GM19324 (cell line): ENCODE measurements around the gene CMTM8.
"Not testable (repeated sequence)": the region's sequence is repeated elsewhere in the genome, so short reads cannot be mapped to it uniquely, and the experiment has no call there.

Source experiments
- ATAC-seq: cut with Tn5 transposase; IDR thresholded peaks from one replicate; pipeline ENCODE4 v1.9.1; 2021; ENCODE audit warnings: mild to moderate bottlenecking, moderate library complexity; ENCODE audit not compliant: unreplicated experiment, low FRiP score

CMTM8 gene

GRCh38 chr3:32226875-32227500 is 11.5 kb upstream of the CMTM8 start:
- ATAC-seq, result no peak

DNA sequence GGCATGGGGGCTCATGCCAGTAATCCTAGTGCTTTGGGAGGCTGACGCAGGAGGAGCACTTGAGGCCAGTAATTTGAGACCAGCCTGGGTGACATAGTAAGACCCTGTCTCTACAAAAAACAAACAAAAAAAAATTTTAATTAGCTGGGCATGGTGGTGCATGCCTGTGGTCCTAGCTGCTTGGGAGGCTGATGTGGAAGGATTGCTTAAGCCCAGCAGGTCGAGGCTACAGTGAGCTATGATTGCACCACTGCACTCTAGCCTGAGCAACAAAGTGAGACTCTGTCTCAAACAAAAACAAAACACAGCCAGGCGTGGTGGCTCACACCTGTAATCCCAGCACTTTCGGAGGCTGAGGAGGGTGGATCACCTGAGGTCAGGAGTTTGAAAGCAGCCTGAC is 9.7 kb upstream of the CMTM8 start:
- not testable (repeated sequence) for ATAC-seq

- ATAC-seq, result no peak
Observed at GRCh38 chr3:32229565-32229964, 8.9 kb upstream of the CMTM8 start.

DNA sequence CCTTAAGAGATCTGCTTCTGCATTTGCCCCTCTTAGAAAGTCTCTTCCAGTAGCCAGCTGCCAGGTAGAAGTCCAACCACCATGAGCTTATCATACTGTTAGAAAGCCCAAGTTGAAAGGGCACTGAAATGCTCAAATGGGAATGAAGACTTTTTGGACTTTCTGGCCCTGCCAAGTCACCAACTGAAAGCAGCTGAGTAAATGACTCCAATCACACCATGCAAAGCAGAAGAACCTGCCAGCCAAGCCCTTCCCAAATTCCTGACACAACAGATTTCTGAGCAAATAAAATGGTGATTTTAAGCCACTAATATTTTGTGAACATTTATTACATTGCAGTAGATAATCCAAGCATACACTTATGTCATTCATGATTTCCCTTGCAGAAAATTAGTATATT is 2.1 kb upstream of the CMTM8 start:
- no peak for ATAC-seq

DNA sequence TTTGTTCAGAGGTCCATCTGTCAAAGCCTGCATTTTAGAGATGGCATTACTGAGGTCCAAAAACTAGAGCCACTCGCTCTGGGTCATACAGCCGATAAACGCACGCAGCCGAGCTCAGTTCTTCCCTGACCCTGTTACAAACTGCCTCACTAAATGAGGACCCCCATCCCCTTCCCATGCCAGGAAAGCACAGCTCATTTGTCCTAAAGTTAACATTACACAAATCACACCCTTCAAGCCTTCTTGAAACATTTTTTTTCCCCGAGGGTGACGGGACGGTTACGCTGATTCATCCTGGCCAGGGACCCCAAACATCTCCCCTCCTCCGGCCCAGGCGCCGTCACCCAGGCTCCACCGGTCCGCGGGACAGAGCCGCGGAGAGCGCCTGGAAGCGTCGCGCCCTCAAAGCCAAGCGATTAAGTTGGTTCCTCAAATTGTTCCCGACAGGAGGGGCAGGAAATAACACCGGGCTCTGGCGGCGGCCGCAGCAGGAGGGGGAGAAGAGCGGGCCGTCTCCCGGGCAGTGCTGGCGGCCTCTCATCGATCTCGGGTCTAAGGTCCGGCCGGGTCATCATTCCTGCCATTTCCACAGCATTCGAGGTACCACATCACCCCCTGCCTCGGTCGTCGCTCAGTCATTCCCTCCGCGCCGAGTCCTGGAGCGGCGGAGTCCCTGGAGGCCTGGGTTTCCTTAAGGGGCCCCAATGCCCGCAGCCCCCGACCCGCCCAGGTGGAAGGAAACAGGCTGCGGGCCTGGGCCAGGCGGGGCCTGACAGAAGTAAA is 619 bp upstream of the CMTM8 start:
- ATAC-seq, result no peak

DNA sequence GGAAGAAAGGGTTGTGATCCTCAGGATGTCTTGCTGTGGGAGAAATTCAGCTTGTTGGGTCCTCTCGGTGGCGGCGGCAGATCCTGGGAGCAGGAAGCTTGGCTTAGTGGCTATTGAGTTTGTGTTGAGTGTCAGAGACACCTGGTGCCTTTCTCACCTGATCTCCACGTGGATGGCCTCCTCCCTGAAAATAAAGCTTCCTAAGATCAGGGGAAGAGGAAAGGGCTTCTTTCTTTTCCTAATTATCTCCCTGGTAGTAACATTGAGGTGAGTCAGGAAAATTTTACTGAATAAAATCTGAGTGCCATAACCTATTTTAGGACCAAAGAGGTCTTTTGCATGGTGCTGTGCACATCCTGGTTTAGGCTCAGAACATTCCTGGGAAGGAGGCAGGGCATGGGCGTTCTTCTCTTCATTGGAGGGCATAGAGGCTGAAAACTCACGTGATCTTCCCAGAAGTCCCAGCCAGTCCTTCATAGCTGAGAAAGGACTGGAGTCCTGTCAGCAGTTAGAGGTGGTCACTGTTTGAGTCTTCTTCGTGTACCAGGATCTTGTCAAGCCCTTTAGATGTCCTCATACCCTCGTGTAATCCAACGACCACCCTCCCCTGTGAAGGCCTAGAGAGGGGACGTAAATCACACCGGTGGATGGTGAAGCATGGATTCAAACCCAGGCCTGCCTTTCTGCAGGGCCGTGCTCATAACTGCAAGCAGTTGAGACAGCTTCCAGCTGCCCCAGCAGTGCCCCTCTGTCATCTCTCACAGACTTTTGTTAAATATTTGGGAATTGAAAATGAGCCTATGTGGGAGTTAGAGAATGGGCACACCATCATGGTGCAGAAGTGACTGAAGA is 1.1 kb downstream of the CMTM8 start:
- no peak for ATAC-seq

DNA sequence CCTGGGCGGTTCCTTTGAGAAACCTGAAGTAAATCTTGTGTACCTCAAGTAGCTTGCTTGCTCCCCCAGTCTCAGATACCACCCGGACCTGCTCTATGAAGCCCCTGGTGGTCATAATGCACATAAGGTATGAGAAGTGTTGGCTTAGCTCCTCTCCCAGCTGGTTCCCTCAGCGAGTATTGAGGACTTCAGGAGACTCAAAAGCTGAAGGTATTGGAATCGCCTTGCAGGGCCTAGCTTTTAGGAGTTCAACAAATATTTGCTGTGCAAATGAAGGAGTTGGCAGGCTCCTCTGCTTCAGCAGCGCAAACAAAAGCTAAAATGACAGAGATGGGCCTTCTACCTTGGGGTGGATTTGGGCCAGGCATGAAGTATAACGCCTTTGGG is 1.7 kb downstream of the CMTM8 start:
- no peak for ATAC-seq

DNA sequence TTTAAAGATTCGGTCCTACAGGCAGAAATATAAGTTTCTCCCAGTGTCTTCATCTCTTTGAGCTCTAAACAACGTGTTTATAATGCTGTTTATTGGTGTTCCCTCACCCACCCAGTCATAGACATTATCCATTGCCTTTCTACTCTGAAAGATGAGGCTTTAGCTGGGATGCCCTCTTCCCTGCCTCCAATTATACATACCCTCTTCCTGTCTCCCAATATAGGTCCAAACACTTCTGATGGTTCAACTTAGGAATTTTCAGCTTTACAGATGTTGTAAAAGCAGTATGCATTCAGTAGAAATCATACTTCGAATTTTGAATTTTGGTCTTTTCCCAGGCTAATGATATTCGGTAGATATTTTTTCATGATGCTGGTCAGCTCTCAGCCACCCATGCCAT is 2.6 kb downstream of the CMTM8 start:
- no peak for ATAC-seq

GRCh38 chr3:32243519-32243918 is 5.0 kb downstream of the CMTM8 start:
- no peak for ATAC-seq

GRCh38 chr3:32245200-32245599 is 6.7 kb downstream of the CMTM8 start:
- ATAC-seq, result no peak

GRCh38 chr3:32246079-32246675 is 7.7 kb downstream of the CMTM8 start:
- ATAC-seq, result no peak

DNA sequence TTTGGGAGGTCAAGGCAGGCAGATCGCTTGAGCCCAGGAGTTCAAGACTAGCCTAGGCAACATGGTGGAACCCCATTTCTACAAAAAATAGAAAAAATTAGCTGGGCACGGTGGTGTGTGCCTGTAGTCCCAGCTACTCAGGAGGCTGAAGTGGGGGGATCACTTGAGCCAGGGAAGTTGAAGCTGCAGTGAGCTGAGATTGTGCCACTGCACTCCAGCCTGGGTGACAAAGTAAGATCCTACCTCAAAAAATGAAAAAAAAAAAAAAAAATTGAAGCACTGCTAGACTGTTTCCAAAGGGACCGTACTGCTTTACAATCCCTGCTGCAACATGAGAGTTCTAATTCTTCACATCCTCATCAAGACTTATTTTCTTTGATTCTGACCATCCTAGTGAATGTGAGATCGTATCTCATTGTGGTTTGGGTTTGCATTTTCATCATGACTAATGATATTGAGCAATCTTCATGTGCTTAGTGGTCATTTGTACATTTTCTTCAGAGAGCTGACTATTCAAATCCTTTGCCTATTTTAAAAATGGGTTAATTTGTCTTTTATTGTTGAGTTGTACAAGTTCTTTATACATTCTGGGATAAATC is 10.8 kb downstream of the CMTM8 start:
- ATAC-seq, result no peak

DNA sequence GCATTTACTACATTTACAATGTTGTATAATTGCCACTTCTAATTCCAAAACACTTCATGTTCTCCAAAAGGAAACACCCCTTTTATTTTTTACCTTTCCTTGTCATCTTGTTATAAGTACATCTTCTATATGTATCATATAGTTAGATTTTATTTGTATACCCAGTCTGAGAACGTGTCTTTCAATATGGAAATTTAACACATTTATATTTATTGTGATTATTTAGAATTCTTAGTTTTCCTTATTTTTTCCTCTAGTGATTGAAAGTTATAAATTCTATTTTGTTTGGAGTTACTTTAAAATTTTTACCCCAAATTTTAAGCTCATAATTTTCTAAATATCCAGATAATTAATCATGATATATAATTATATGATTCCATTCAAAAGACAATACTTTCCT is 15.8 kb downstream of the CMTM8 start:
- no peak for ATAC-seq

- no peak for ATAC-seq
Observed at GRCh38 chr3:32255345-32255744, 16.9 kb downstream of the CMTM8 start.

GRCh38 chr3:32256206-32256605 is 17.7 kb downstream of the CMTM8 start:
- ATAC-seq, result no peak

DNA sequence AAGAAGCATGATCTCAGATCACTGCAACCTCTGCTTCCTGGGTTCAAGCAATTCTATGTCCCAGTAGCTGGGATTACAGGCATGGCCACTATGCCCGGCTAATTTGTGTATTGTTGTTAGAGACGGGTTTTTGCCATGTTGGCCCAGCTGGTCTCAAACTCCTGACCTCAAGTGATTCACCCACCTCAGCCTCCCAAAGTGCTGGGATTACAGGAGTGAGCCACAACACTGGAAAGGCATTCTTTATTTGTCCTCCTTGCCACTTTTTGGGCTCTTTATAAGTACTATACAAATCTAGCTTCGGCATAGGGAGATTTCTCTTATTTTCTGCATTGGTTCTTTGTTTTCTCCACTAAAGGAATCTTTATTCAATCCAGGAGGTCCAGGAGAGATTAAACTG is 18.6 kb downstream of the CMTM8 start:
- ATAC-seq, result no peak

- ATAC-seq, result no peak
Observed at GRCh38 chr3:32257641-32258438, 19.4 kb downstream of the CMTM8 start.

GRCh38 chr3:32258869-32259268 is 20.4 kb downstream of the CMTM8 start:
- ATAC-seq, result no peak

DNA sequence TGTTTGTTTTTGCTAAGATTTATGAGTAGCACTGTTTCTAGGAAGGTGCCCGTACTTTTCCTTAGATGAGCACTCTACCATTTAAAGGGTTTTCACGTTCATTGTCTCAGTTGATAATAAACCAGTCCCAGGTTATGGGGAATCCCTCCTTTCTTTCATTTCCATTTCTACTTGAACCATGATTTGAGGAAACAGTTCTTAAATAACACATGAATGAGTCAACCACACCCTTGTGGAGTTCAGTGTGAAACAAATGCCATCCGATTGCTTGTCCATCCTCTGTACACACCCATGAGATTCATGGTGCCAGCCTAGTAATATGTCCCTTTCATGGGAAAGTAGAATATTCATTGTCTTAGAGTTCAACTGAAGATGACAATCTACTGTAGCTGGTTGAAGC is 23.1 kb downstream of the CMTM8 start:
- ATAC-seq, result no peak

DNA sequence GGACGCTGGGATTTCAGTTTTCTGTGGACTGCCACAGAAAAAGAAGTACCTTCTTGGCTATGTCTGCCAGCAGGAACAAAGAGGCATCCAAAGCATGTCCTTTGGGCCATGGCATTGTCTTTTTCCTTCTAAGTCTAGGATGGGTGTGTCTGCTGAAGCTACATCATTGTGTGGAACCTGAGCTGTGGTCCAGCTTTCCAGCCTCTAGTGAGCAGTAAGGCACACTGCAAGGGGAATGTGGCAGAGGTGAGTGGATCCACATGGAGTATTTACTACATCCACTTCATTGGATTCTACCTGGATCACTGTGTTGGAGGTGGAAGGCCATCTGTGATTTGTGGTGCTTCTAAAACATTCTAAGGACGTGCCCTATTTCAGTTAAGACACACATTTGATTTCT is 23.7 kb downstream of the CMTM8 start:
- no peak for ATAC-seq
